Adrenal gland (tissue), 5 donors: ENCODE measurements around the gene CDON.

ENCODE experiments used
- POLR2A ChIP-seq, 2 donors: fragments of 450-650 bp; IDR thresholded peaks; one replicate each; pipeline ENCODE4 v1.6.1; 2017; ENCODE audit warnings: antibody characterized with exemption in 2 of 2, mild to moderate bottlenecking in 2 of 2, moderate library complexity in 1 of 2
- TF ChIP-seq, protein P1 (sequence below), 6 experiments: fragments of 450-650 bp in 4 of 6; fragments of 200-600 bp in 2 of 6; sonication (generic) in 1 of 6; IDR thresholded peaks; 1 replicate in 5 of 6; 2 replicates in 1 of 6; pipeline versions ENCODE4 v1.5.1 to v1.8.0; 2016 to 2021; ENCODE audit warnings: antibody characterized with exemption in 6 of 6, mild to moderate bottlenecking in 2 of 6, moderate library complexity in 1 of 6
- donor health status: DM: no; HTN: no; CAD: no.

DNA sequence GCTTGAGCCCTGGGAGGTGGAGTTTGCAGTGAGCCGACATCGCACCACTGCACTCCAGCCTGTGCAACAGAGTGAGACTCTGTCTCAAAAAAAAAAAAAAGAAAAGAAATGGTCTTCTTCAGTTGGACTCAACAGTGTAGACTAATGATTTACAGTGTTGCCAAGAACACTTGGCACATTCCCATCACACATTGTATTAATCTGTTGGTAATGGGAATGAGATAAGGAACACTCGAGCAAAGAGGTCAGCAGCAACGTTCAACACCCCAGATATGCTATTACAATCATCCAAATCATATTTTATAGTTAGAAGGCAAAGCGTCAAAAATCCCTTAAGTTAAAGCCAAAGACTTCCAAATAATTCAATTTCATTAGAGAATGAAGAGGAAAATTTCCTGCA lies 14.5 kb downstream of the CDON start:
- TF ChIP-seq, protein P1, sequence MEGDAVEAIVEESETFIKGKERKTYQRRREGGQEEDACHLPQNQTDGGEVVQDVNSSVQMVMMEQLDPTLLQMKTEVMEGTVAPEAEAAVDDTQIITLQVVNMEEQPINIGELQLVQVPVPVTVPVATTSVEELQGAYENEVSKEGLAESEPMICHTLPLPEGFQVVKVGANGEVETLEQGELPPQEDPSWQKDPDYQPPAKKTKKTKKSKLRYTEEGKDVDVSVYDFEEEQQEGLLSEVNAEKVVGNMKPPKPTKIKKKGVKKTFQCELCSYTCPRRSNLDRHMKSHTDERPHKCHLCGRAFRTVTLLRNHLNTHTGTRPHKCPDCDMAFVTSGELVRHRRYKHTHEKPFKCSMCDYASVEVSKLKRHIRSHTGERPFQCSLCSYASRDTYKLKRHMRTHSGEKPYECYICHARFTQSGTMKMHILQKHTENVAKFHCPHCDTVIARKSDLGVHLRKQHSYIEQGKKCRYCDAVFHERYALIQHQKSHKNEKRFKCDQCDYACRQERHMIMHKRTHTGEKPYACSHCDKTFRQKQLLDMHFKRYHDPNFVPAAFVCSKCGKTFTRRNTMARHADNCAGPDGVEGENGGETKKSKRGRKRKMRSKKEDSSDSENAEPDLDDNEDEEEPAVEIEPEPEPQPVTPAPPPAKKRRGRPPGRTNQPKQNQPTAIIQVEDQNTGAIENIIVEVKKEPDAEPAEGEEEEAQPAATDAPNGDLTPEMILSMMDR (IDR thresholded peaks at IDR 0.05), result no peak
- TF ChIP-seq POLR2A (IDR thresholded peaks at IDR 0.05), result no peak
